Ovary (tissue), 9 donors: ENCODE measurements around the gene FRA10AC1. TPM values are rescaled to one million over a fixed set of nuclear protein-coding genes. Genes with fewer than 3 reads are reported as not detected.

Experiments used
- DNase-seq, 5 donors: peaks; one replicate each; pipeline ENCODE4 v3.0.0-alpha.2; 2019 to 2020
- H3K27ac ChIP-seq, 2 donors: fragments of 200-600 bp; one replicate each; pipeline versions ENCODE4 v1.5.1 to v1.8.0; 2019 to 2022
- H3K27me3 ChIP-seq: fragments of 200-600 bp; one replicate; pipeline ENCODE4 v1.8.0; 2022
- H3K36me3 ChIP-seq: fragments of 200-600 bp; sonication (generic); one replicate; pipeline ENCODE4 v1.5.1; 2019
- H3K4me1 ChIP-seq: one replicate; pipeline ENCODE4 v1.8.1; 2013; ENCODE audit warnings: mild to moderate bottlenecking, moderate library complexity; ENCODE audit not compliant: insufficient read depth
- H3K4me3 ChIP-seq: fragments of 200-600 bp; sonication (generic); one replicate; pipeline ENCODE4 v1.5.1; 2017
- H3K9me3 ChIP-seq, 2 donors: fragments of 200-600 bp in 1 of 2; sonication (generic) in 1 of 2; one replicate each; pipeline versions ENCODE4 v1.5.1 to v1.8.1; 2013 to 2019; ENCODE audit warnings: mild to moderate bottlenecking in 1 of 2, moderate library complexity in 1 of 2
- EP300 ChIP-seq: sonication (generic); formaldehyde crosslinking; IDR thresholded peaks from one replicate; pipeline ENCODE4 v1.6.1; 2017; ENCODE audit warnings: antibody characterized with exemption
- POLR2A ChIP-seq: fragments of 450-650 bp; IDR thresholded peaks from one replicate; pipeline ENCODE4 v1.6.1; 2017; ENCODE audit warnings: antibody characterized with exemption, mild to moderate bottlenecking, moderate library complexity
- WGBS, 3 donors: extraction: QIAGEN DNeasy Blood & Tissue Kit in 1 of 3; methylation state at CpG; one replicate each; pipeline versions ENCODE4 v1.1.5 to v1.1.7; 2013 to 2017; 5-methylcytosine and 5-hydroxymethylcytosine counted together
- intact Hi-C, 4 donors: fragments of 100-400 bp; cut with DNase I; formaldehyde crosslinking; loops; one replicate each; pipeline versions ENCODE4 v1.11.0 to v1.15.1; 2022 to 2023
- polyA plus RNA-seq, 2 donors: library from polyadenylated mRNA; stranded (reverse); fragments of 200-250 nt in 1 of 2; fragments of 350-450 nt in 1 of 2; fragmentation: Illumina TruSeq in 1 of 2; extraction: RNeasy Lipid Tissue Mini Kit (QIAGEN cat#74804) in 1 of 2; gene quantifications; one replicate each; pipeline ENCODE4 v1.2.3, GENCODE V29; 2013 to 2014
- total RNA-seq, 7 donors: library from RNA; depleted of rRNA in 2 of 7; stranded (reverse); fragments of >200 nt in 2 of 7; fragmentation: NEBNext Ultra II Directional in 3 of 7; extraction: Animal tissue kit (Norgen Biotek cat#: 25700) in 3 of 7; gene quantifications; one replicate each; pipeline versions ENCODE4 v1.1.0 to v1.2.4, GENCODE V29; 2016 to 2023
- TF ChIP-seq, protein P1 (sequence below), 3 donors: fragments of 450-650 bp in 2 of 3; fragments of 200-600 bp in 1 of 3; IDR thresholded peaks; one replicate each; pipeline versions ENCODE4 v1.5.1 to v1.8.0; 2016 to 2022; ENCODE audit warnings: antibody characterized with exemption in 3 of 3, mild to moderate bottlenecking in 1 of 3
- donor health status: DM: no; HTN: no; CAD: no; lungs with moderate emphysema.
- donor health status: DM: no; HTN: no; CAD: no.
- donor health status: Bipolar disorder and iron deficiency.
- donor health status: DM: yes; HTN: yes; CAD: no.
- donor health status: DM: no; HTN: no; CAD: no.
- donor health status: DM: yes; HTN: yes; CAD: no.

The FRA10AC1 gene
- total and polyA plus RNA-seq, 9 donors = 12.2 to 25.8 (median 23.0) TPM

GRCh38 chr10:93687737-93688136 lies 14.7 kb downstream of the FRA10AC1 start:
- TF ChIP-seq POLR2A = no peak
- TF ChIP-seq, protein P1, sequence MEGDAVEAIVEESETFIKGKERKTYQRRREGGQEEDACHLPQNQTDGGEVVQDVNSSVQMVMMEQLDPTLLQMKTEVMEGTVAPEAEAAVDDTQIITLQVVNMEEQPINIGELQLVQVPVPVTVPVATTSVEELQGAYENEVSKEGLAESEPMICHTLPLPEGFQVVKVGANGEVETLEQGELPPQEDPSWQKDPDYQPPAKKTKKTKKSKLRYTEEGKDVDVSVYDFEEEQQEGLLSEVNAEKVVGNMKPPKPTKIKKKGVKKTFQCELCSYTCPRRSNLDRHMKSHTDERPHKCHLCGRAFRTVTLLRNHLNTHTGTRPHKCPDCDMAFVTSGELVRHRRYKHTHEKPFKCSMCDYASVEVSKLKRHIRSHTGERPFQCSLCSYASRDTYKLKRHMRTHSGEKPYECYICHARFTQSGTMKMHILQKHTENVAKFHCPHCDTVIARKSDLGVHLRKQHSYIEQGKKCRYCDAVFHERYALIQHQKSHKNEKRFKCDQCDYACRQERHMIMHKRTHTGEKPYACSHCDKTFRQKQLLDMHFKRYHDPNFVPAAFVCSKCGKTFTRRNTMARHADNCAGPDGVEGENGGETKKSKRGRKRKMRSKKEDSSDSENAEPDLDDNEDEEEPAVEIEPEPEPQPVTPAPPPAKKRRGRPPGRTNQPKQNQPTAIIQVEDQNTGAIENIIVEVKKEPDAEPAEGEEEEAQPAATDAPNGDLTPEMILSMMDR (IDR thresholded peaks at IDR 0.05) = no peak
- TF ChIP-seq EP300 = no peak
- H3K27me3 ChIP-seq = no peaks in the 10 kb centered on the region
- no peak overlapping the region for H3K4me3 ChIP-seq
- H3K27ac ChIP-seq = no peak overlapping the region
- DNase-seq = no peak
- no peaks in the 10 kb centered on the region for H3K4me1 ChIP-seq
- intact Hi-C loops = no loop called here
- H3K36me3 ChIP-seq = no peaks in the 10 kb centered on the region
- no peaks in the 10 kb centered on the region for H3K9me3 ChIP-seq

DNA sequence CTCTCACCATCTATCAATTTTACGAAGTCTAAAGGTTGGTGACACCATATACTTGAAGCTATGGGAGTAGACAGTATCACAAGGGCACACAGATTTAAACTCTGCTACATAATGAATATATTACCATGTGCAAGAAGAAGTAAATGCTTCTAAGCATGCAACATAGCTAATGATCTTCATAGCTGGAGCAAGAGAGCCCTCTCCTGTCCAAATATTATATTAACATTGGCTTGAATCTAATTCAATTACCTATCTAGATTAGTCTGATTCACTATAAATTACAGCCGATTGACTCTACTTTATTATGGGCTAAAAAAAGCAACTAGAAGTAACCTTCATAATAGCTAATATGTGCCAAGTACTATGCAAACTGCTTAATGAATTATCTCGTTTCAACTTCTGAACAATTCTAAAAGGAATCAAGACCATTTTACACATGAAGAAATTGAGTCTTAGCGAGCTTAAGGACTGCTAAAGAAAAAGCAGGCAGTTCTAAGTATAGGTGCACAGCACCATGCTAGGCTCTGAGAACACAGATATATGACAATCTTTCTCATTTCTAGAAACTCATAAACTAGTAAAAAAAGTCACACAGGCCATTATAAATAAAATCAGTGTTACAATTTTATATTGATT lies 21.9 kb downstream of the FRA10AC1 start:
- H3K9me3 ChIP-seq = no peaks in the 10 kb centered on the region
- WGBS, 3 donors = 60 to 62% (median 60%) methylated on average over 4 of the region's 4 CpGs
- H3K27me3 ChIP-seq = no peaks in the 10 kb centered on the region
- no peak overlapping the region for H3K27ac ChIP-seq
- H3K4me3 ChIP-seq = no peak overlapping the region
- no peak for DNase-seq
- no peaks in the 10 kb centered on the region for H3K36me3 ChIP-seq
- no peaks in the 10 kb centered on the region for H3K4me1 ChIP-seq
- intact Hi-C loops = no loop called here
- TF ChIP-seq POLR2A (no peak), EP300 (no peak)
- TF ChIP-seq, protein P1 (IDR thresholded peaks at IDR 0.05) = no peak

DNA sequence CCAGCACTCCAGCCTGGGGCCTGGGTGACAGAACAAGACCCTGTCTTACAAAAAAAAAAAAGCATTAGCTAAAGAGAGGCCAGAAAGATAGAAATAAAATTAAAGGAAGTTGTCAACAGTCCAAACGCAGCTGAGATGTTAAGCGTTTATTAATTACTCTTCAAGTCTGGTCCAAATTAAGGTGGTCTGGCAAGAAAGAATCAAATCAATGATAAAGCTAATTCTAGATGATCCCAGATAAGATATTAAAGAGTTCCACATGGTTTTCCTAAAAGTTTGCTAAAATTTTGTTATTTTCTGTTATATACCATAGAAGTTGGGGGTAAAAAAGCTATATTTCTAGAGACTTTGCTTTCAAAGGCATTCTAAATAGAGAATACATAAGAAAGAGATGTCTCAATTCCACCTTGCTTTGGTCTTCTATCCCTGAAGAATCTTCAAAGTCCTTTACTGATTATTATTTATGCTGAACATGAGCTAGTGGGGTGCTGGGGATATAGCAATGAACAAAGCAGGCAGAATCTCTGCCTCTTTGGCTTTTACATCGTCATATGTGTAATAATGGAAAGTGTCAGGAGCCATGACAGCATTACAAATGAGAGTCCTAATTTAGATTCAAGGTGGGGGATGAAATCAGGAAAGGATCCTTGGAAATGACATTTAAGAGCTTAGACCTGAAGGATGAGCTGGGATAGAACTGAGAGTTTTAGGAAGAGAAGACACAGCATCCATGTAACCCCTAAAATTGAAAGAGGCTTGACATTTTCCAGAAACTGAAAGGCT lies 23.4 kb downstream of the FRA10AC1 start:
- H3K4me3 ChIP-seq = no peak overlapping the region
- no peak for DNase-seq
- no peaks in the 10 kb centered on the region for H3K36me3 ChIP-seq
- H3K27me3 ChIP-seq = no peaks in the 10 kb centered on the region
- H3K9me3 ChIP-seq = no peaks in the 10 kb centered on the region
- no peaks in the 10 kb centered on the region for H3K4me1 ChIP-seq
- intact Hi-C loops = no loop called here
- WGBS, 3 donors = 82 to 90% (median 83%) methylated on average over 3 of the region's 3 CpGs
- TF ChIP-seq POLR2A = no peak
- no peak for TF ChIP-seq EP300
- TF ChIP-seq, protein P1 (IDR thresholded peaks at IDR 0.05) = no peak
- no peak overlapping the region for H3K27ac ChIP-seq

GRCh38 chr10:93678386-93678785 lies 24.0 kb downstream of the FRA10AC1 start:
- no peak overlapping the region for H3K27ac ChIP-seq
- TF ChIP-seq EP300 (no peak), POLR2A (no peak)
- TF ChIP-seq, protein P1 (IDR thresholded peaks at IDR 0.05) = no peak
- intact Hi-C loops = no loop called here
- no peak for DNase-seq
- H3K9me3 ChIP-seq = no peaks in the 10 kb centered on the region
- no peaks in the 10 kb centered on the region for H3K36me3 ChIP-seq
- no peaks in the 10 kb centered on the region for H3K27me3 ChIP-seq
- WGBS, 3 donors = 88 to 94% (median 89%) methylated on average over 4 of the region's 4 CpGs
- H3K4me3 ChIP-seq = no peak overlapping the region
- H3K4me1 ChIP-seq = no peaks in the 10 kb centered on the region
